Measurements from ENCODE around the gene ELMO3.

ELMO3 gene

GRCh38 chr16:67199011-67199807 is at the start of gene ELMO3:
TSS of gene ELMO3 (plus strand) at chr16:67199131. CDS start at chr16:67199327, 196 bp downstream.
- DNase-seq: no peak

- no peak for DNase-seq
These were observed 49.5 kb upstream of the ELMO3 start for GRCh38 chr16:67149276-67150046.

- DNase-seq: peak; percentile 58
These were observed 48.7 kb upstream of the ELMO3 start for GRCh38 chr16:67150047-67150832.

GRCh38 chr16:67150833-67151396 is 48.0 kb upstream of the ELMO3 start, which contains the start of gene B3GNT9:
TSS of gene B3GNT9 (minus strand) at chr16:67150998. CDS start at chr16:67150485, 513 bp downstream.
- peak; percentile 80 for DNase-seq

GRCh38 chr16:67151431-67152097 is 47.4 kb upstream of the ELMO3 start:
- no peak for DNase-seq

- DNase-seq: no peak
These were observed 44.2 kb upstream of the ELMO3 start for GRCh38 chr16:67154578-67155294.

- DNase-seq: peak; percentile 89
These were observed 43.4 kb upstream of the ELMO3 start for GRCh38 chr16:67155295-67156142.

GRCh38 chr16:67156143-67156844 is 42.6 kb upstream of the ELMO3 start:
- DNase-seq: no peak

- no peak for DNase-seq
These were observed 41.7 kb upstream of the ELMO3 start for GRCh38 chr16:67157106-67157748.

GRCh38 chr16:67157892-67158635 is 40.9 kb upstream of the ELMO3 start:
- peak; percentile 62 for DNase-seq

GRCh38 chr16:67158637-67159600 is 40.0 kb upstream of the ELMO3 start:
- peak; percentile 96 for DNase-seq

GRCh38 chr16:67161595-67162058 is 37.3 kb upstream of the ELMO3 start:
- DNase-seq: no peak

GRCh38 chr16:67162506-67163163 is 36.3 kb upstream of the ELMO3 start:
- no peak for DNase-seq

- no peak for DNase-seq
These were observed 35.5 kb upstream of the ELMO3 start for GRCh38 chr16:67163164-67163998.

- DNase-seq: no peak
These were observed 34.9 kb upstream of the ELMO3 start for GRCh38 chr16:67163999-67164558.

Measured in RPMI8226 (cell line).